Sigmoid colon (tissue), 7 donors: Measurements from ENCODE around the gene RTN4. TPM values are rescaled to one million over a fixed set of nuclear protein-coding genes. Genes with fewer than 3 reads are reported as not detected.

Experiments
- DNase-seq: peaks from one replicate; pipeline ENCODE4 v3.0.0-alpha.2; 2019
- H3K27ac ChIP-seq, 4 donors: fragments of 200-600 bp; sonication (generic); one replicate each; pipeline ENCODE4 v1.5.1; 2016 to 2019; ENCODE audit warnings: mild to moderate bottlenecking in 1 of 4
- H3K27me3 ChIP-seq, 3 donors: fragments of 200-600 bp; sonication (generic); one replicate each; pipeline ENCODE4 v1.5.1; 2019; ENCODE audit warnings: mild to moderate bottlenecking in 1 of 3
- H3K36me3 ChIP-seq, 4 donors: fragments of 200-600 bp; sonication (generic); one replicate each; pipeline ENCODE4 v1.5.1; 2016 to 2019
- H3K4me1 ChIP-seq, 4 donors: fragments of 200-600 bp; sonication (generic); one replicate each; pipeline ENCODE4 v1.5.1; 2017 to 2019
- H3K4me3 ChIP-seq, 4 donors: fragments of 200-600 bp; sonication (generic); one replicate each; pipeline ENCODE4 v1.5.1; 2017 to 2019; ENCODE audit warnings: mild to moderate bottlenecking in 2 of 4, moderate library complexity in 1 of 4
- H3K9me3 ChIP-seq, 4 donors: fragments of 200-600 bp in 3 of 4; sonication (generic) in 3 of 4; one replicate each; pipeline versions ENCODE4 v1.5.1 to v1.6.1; 2013 to 2019
- EP300 ChIP-seq, 4 donors: sonication (generic); formaldehyde crosslinking; IDR thresholded peaks; one replicate each; pipeline ENCODE4 v1.6.1; 2017; ENCODE audit warnings: antibody characterized with exemption in 4 of 4
- POLR2A ChIP-seq, 2 donors: fragments of 450-650 bp; IDR thresholded peaks; one replicate each; pipeline ENCODE4 v1.6.1; 2016; ENCODE audit warnings: antibody characterized with exemption in 2 of 2, mild to moderate bottlenecking in 2 of 2, moderate library complexity in 2 of 2
- POLR2AphosphoS5 ChIP-seq, 4 donors: sonication (generic); formaldehyde crosslinking; IDR thresholded peaks; one replicate each; pipeline ENCODE4 v1.6.1; 2017; ENCODE audit warnings: antibody characterized with exemption in 4 of 4
- WGBS, 2 donors: extraction: QIAGEN DNeasy Blood & Tissue Kit; methylation state at CpG; one replicate each; pipeline ENCODE4 v1.1.7; 2013; 5-methylcytosine and 5-hydroxymethylcytosine counted together
- intact Hi-C: fragments of 100-400 bp; cut with DNase I; formaldehyde crosslinking; loops from one replicate; pipeline ENCODE4 v1.15.1; 2023
- polyA plus RNA-seq, 3 donors: library from polyadenylated mRNA; stranded (reverse); fragments of 200-250 nt; gene quantifications; one replicate each; pipeline ENCODE4 v1.2.3, GENCODE V29; 2013
- total RNA-seq, 4 donors: library from RNA; depleted of rRNA; stranded (reverse); fragments of >200 nt; gene quantifications; one replicate each; pipeline ENCODE4 v1.1.0, GENCODE V29; 2016
- TF ChIP-seq, protein P1 (sequence below), 4 experiments: fragments of 450-650 bp in 3 of 4; fragments of 200-600 bp in 1 of 4; IDR thresholded peaks; one replicate each; pipeline ENCODE4 v1.5.1; 2016 to 2019; ENCODE audit warnings: antibody characterized with exemption in 4 of 4, mild to moderate bottlenecking in 3 of 4, moderate library complexity in 2 of 4
- donor health status: healthy with polysubstance abuse.
- donor health status: Bipolar disorder and iron deficiency.
- donor health status: healthy.

Gene RTN4
- total and polyA plus RNA-seq, 7 donors: 54.1 to 264 (median 153) TPM

- whole genome bisulfite sequencing, 2 donors: 94 to 95% methylated on average over 3 of the region's 3 CpGs
- Histone ChIP-seq H3K36me3 (peaks cover 0 to 23% (median 6%) of the 10 kb centered on the region in 4 donors), H3K9me3 (no peaks in the 10 kb centered on the region), H3K27ac (no peak overlapping the region), H3K4me3 (no peak overlapping the region), H3K4me1 (no peaks in the 10 kb centered on the region), H3K27me3 (no peaks in the 10 kb centered on the region)
- TF ChIP-seq POLR2AphosphoS5 (IDR thresholded peaks at IDR 0.05) (no peak), EP300 (IDR thresholded peaks at IDR 0.05) (no peak), POLR2A (IDR thresholded peaks at IDR 0.05) (no peak)
- TF ChIP-seq, protein P1, sequence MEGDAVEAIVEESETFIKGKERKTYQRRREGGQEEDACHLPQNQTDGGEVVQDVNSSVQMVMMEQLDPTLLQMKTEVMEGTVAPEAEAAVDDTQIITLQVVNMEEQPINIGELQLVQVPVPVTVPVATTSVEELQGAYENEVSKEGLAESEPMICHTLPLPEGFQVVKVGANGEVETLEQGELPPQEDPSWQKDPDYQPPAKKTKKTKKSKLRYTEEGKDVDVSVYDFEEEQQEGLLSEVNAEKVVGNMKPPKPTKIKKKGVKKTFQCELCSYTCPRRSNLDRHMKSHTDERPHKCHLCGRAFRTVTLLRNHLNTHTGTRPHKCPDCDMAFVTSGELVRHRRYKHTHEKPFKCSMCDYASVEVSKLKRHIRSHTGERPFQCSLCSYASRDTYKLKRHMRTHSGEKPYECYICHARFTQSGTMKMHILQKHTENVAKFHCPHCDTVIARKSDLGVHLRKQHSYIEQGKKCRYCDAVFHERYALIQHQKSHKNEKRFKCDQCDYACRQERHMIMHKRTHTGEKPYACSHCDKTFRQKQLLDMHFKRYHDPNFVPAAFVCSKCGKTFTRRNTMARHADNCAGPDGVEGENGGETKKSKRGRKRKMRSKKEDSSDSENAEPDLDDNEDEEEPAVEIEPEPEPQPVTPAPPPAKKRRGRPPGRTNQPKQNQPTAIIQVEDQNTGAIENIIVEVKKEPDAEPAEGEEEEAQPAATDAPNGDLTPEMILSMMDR (IDR thresholded peaks at IDR 0.05): no peak
- DNase-seq: no peak
- intact Hi-C loops: no loop called here
Observed at GRCh38 chr2:54966837-54967236, 83.4 kb downstream of the RTN4 start.

DNA sequence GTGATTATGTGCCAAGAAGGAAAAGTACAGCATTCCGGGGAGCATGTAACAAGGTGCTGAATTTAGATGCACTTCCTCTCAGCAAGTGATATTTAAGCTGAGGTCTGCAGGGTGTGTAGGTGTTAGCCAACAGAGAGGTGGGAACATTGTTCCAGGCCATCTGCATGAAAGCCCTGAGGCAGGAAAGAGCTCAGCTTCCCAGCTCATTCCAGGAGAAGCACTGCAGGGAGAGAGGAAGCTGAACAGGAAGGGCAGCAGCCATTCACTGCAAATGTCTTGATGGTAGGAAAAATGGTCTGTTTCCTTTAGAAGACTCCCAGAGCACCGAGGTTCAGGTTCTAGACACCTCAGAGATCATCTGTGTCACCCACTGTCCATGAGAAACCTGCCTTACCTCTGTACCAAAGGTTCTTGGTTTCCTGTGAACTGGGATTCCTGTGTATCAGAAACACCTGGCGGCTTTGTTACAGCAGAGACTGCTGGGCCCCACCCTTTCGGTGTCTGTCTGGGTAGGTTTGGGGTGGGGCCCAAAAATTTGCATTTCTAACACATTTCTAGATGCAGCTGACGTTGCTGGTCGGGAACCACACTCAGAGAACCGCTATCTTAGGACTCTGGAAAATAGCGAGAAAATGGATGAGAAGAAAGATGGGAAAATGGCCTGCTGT, 84.0 kb downstream of the RTN4 start:
- Histone ChIP-seq H3K36me3 (peaks cover 0 to 19% (median 6%) of the 10 kb centered on the region in 4 donors), H3K4me3 (no peak overlapping the region), H3K4me1 (no peaks in the 10 kb centered on the region), H3K27me3 (no peaks in the 10 kb centered on the region), H3K9me3 (no peaks in the 10 kb centered on the region), H3K27ac (no peak overlapping the region)
- intact Hi-C loops: no loop called here
- WGBS, 2 donors: 52 to 74% methylated on average over 8 of the region's 8 CpGs
- TF ChIP-seq, protein P1 (IDR thresholded peaks at IDR 0.05): no peak
- TF ChIP-seq POLR2AphosphoS5 (IDR thresholded peaks at IDR 0.05) (no peak), POLR2A (IDR thresholded peaks at IDR 0.05) (no peak)
- no peak for DNase-seq

- intact Hi-C loops: no loop called here
- H3K36me3 ChIP-seq: peaks cover 0 to 11% (median 6%) of the 10 kb centered on the region in 4 donors
- H3K27ac ChIP-seq: no peak overlapping the region
- H3K4me3 ChIP-seq: no peak overlapping the region
- DNase-seq: no peak
- TF ChIP-seq POLR2A (IDR thresholded peaks at IDR 0.05) (no peak), POLR2AphosphoS5 (IDR thresholded peaks at IDR 0.05) (no peak), EP300 (IDR thresholded peaks at IDR 0.05) (no peak)
- TF ChIP-seq, protein P1 (IDR thresholded peaks at IDR 0.05): no peak
- H3K4me1 ChIP-seq: no peaks in the 10 kb centered on the region
- no peaks in the 10 kb centered on the region for H3K9me3 ChIP-seq
- H3K27me3 ChIP-seq: no peaks in the 10 kb centered on the region
- WGBS, 2 donors: 95 to 96% methylated on average over 6 of the region's 6 CpGs
Observed at GRCh38 chr2:54965425-54965824, 84.8 kb downstream of the RTN4 start.

DNA sequence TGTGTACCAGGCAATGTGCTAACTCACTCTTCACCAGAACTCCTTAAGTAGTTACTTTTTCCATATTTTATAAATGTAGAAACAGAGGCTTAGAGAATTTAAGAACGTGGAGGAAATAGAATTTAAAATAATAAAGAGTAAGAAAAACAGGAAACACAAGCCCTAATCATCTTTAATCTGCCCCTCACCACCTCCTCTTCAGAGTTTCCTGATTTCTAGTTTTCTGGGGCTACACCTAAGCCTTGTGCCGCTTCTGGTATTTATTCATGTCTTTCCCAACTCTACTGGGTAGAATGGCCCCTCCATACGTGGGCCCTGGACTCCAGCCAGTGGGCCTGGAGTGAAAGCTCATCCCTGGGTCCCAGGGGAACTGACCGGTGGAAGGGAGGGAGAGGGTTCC, 85.4 kb downstream of the RTN4 start:
- Histone ChIP-seq H3K9me3 (no peaks in the 10 kb centered on the region), H3K36me3 (peaks cover 0 to 10% (median 3%) of the 10 kb centered on the region in 4 donors), H3K27ac (no peak overlapping the region), H3K27me3 (no peaks in the 10 kb centered on the region), H3K4me3 (no peak overlapping the region), H3K4me1 (no peaks in the 10 kb centered on the region)
- intact Hi-C loops: no loop called here
- DNase-seq: no peak
- WGBS, 2 donors: 56 to 77% methylated on average over 4 of the region's 4 CpGs
- TF ChIP-seq POLR2A (IDR thresholded peaks at IDR 0.05) (no peak), POLR2AphosphoS5 (IDR thresholded peaks at IDR 0.05) (no peak), EP300 (IDR thresholded peaks at IDR 0.05) (no peak)
- TF ChIP-seq, protein P1 (IDR thresholded peaks at IDR 0.05): no peak

DNA sequence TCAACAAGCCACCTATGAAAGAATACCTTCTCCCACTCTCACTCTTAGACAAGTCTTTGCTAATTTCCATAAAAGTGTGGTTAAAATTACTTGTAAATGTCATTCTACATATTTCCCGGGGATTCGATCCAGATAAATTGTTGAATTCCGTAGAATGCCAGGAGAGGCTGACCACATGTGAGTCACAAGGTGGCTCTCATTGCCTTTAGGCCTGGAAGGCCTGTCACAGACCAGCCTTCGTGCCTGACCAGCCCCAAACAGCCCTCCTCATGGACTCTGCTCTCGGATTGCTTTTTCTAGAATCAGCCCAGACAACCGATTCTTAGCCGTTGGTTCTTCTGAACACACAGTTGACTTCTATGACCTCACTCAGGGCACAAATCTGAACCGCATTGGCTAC, 86.0 kb downstream of the RTN4 start:
- Histone ChIP-seq H3K36me3 (peaks cover 0 to 5% (median 0%) of the 10 kb centered on the region in 4 donors), H3K4me1 (no peaks in the 10 kb centered on the region), H3K4me3 (no peak overlapping the region), H3K27me3 (no peaks in the 10 kb centered on the region), H3K9me3 (no peaks in the 10 kb centered on the region), H3K27ac (no peak overlapping the region)
- no peak for DNase-seq
- TF ChIP-seq POLR2A (IDR thresholded peaks at IDR 0.05) (no peak), EP300 (IDR thresholded peaks at IDR 0.05) (no peak), POLR2AphosphoS5 (IDR thresholded peaks at IDR 0.05) (no peak)
- TF ChIP-seq, protein P1 (IDR thresholded peaks at IDR 0.05): no peak
- WGBS, 2 donors: 95 to 97% methylated on average over 8 of the region's 8 CpGs
- intact Hi-C loops: no loop called here
